HCT116 (cell line): Measurements from ENCODE around the gene PLCB1. TPM values are rescaled to one million over a fixed set of nuclear protein-coding genes. Genes with fewer than 3 reads are reported as not detected.

ENCODE experiments used
- ATAC-seq: fragments of 200-7000 bp; cut with Tn5 transposase; 2 replicates; pipeline ENCODE4 v1.9.1; 2020; ENCODE audit warnings: mild to moderate bottlenecking, moderate library complexity
- BruUV-seq: library from RNA; stranded (reverse); fragments of 400-500 nt; replicated peaks from 2 replicates; lab custom pipeline; 2021; lab: Mats Ljungman, UMichigan
- CTCF ChIA-PET: fragments of 300-600 bp; sonication (Branson Sonifier 250); formaldehyde crosslinking; loops from one replicate; lab custom pipeline; 2021; ENCODE audit warnings: antibody characterized with exemption; lab: Charles Lee
- POLR2A ChIA-PET: fragments of 300-600, 350-600 bp; sonication (Branson Sonifier 250); formaldehyde crosslinking; loops from one replicate; lab custom pipeline; 2021; ENCODE audit warnings: antibody characterized with exemption; lab: Charles Lee
- RAD21 ChIA-PET, 2 experiments: fragments of 300-600 bp; sonication (Branson Sonifier 250); formaldehyde crosslinking; loops; one replicate each; lab custom pipeline; 2023; ENCODE audit warnings: low total read pairs in 2 of 2; ENCODE audit not compliant: uncharacterized antibody in 2 of 2, unreplicated experiment in 2 of 2, low non-redundant PET in 1 of 2; lab: Charles Lee
- DNase-seq: peaks from one replicate; pipeline ENCODE4 v3.0.0-alpha.2; 2010; ENCODE audit warnings: low read depth, low spot score
- H2AFZ ChIP-seq: fragments of 200-600 bp; shearing (Covaris generic), sonication (generic); 2 replicates; pipeline ENCODE4 v1.6.1; 2017; ENCODE audit warnings: low read depth, mixed run types, mixed read lengths, antibody characterized with exemption, low read length; ENCODE audit not compliant: poor library complexity, severe bottlenecking
- H3K27ac ChIP-seq: 2 replicates; pipeline ENCODE4 v1.5.1; 2012; ENCODE audit warnings: low read depth, low read length
- H3K27me3 ChIP-seq: fragments of 200-600 bp; sonication (generic); 2 replicates; pipeline ENCODE4 v1.6.1; 2016; ENCODE audit warnings: mixed run types, low read length, mixed read lengths; ENCODE audit not compliant: insufficient read depth
- H3K36me3 ChIP-seq, 2 experiments: fragments of 200-500 bp in 1 of 2; fragments of 200-600 bp in 1 of 2; sonication (Bioruptor generic) in 1 of 2; sonication (generic) in 1 of 2; 2 replicates each; pipeline versions ENCODE4 v1.5.1 to v1.6.1; 2014 to 2016; ENCODE audit warnings: low read length in 2 of 2, inconsistent platforms in 1 of 2, mixed read lengths in 1 of 2, mixed run types in 1 of 2; ENCODE audit not compliant: insufficient read depth in 2 of 2, control insufficient read depth in 1 of 2
- H3K4me1 ChIP-seq, 2 experiments: fragments of 200-600 bp in 1 of 2; sonication (generic) in 1 of 2; 2 replicates each; pipeline versions ENCODE4 v1.5.1 to v1.6.1; 2012 to 2017; ENCODE audit warnings: low read length in 2 of 2, inconsistent platforms in 1 of 2, mild to moderate bottlenecking in 1 of 2, mixed read lengths in 1 of 2, mixed run types in 1 of 2, moderate library complexity in 1 of 2; ENCODE audit not compliant: insufficient read depth in 2 of 2, control insufficient read depth in 1 of 2
- H3K4me2 ChIP-seq: fragments of 200-600 bp; sonication (generic); 2 replicates; pipeline ENCODE4 v1.6.1; 2017; ENCODE audit warnings: mixed run types, low read length, mixed read lengths
- H3K4me3 ChIP-seq, 2 experiments: fragments of 200-600 bp in 1 of 2; sonication (generic) in 1 of 2; replicated peaks in 1 of 2; 2 replicates each; pipeline ENCODE4 v1.5.1; 2011 to 2016; ENCODE audit warnings: low read length in 2 of 2, control low read depth in 1 of 2, low read depth in 1 of 2, mild to moderate bottlenecking in 1 of 2, mixed read lengths in 1 of 2, mixed run types in 1 of 2
- H3K79me2 ChIP-seq: fragments of 200-600 bp; sonication (generic); 2 replicates; pipeline ENCODE4 v1.6.1; 2017; ENCODE audit warnings: mild to moderate bottlenecking, mixed run types, low read length, moderate library complexity, mixed read lengths; ENCODE audit not compliant: insufficient read depth
- H3K9ac ChIP-seq: fragments of 200-600 bp; sonication (generic); 2 replicates; pipeline ENCODE4 v1.6.1; 2016; ENCODE audit warnings: low read length, mixed read lengths
- H3K9me2 ChIP-seq: fragments of 200-600 bp; sonication (generic), shearing (Covaris generic); 2 replicates; pipeline ENCODE4 v1.6.1; 2017; ENCODE audit warnings: mixed run types, mild to moderate bottlenecking, moderate library complexity; ENCODE audit not compliant: insufficient read depth
- H3K9me3 ChIP-seq, 2 experiments: fragments of 200-500 bp in 1 of 2; fragments of 200-600 bp in 1 of 2; sonication (Bioruptor generic) in 1 of 2; sonication (generic) in 1 of 2; 2 replicates each; pipeline ENCODE4 v1.6.1; 2014 to 2017; ENCODE audit warnings: low read length in 2 of 2, mixed read lengths in 2 of 2, inconsistent platforms in 1 of 2, low read depth in 1 of 2, mild to moderate bottlenecking in 1 of 2, mixed run types in 1 of 2, moderate library complexity in 1 of 2; ENCODE audit not compliant: control insufficient read depth in 1 of 2, insufficient read depth in 1 of 2
- H4K20me1 ChIP-seq: fragments of 200-600 bp; sonication (generic), shearing (Covaris generic); 2 replicates; pipeline ENCODE4 v1.6.1; 2017; ENCODE audit warnings: mixed run types, mild to moderate bottlenecking, moderate library complexity; ENCODE audit not compliant: insufficient read depth
- CBX3 ChIP-seq: IDR thresholded peaks from 2 replicates; pipeline ENCODE4 v1.6.1; 2012; ENCODE audit warnings: low read depth
- CEBPB ChIP-seq: IDR thresholded peaks from 2 replicates; pipeline ENCODE4 v1.6.1; 2012; ENCODE audit warnings: low read depth
- EGR1 ChIP-seq: IDR thresholded peaks from 2 replicates; pipeline ENCODE4 v1.6.1; 2012; ENCODE audit warnings: low read depth
- EZH2 ChIP-seq: fragments of 200-600 bp; sonication (generic); IDR thresholded peaks from 2 replicates; pipeline ENCODE4 v1.6.1; 2017; ENCODE audit warnings: antibody characterized with exemption, mixed run types
- EZH2phosphoT487 ChIP-seq: fragments of 200-600 bp; IDR thresholded peaks from 2 replicates; pipeline ENCODE4 v1.6.1; 2018; ENCODE audit warnings: antibody characterized with exemption, borderline replicate concordance
- FOSL1 ChIP-seq: IDR thresholded peaks from 2 replicates; pipeline ENCODE4 v1.6.1; 2012; ENCODE audit warnings: low read depth
- JUND ChIP-seq: IDR thresholded peaks from 2 replicates; pipeline ENCODE4 v1.6.1; 2012
- POLR2A ChIP-seq: IDR thresholded peaks from 2 replicates; pipeline ENCODE4 v1.7.0; 2011; ENCODE audit warnings: borderline replicate concordance; ENCODE audit not compliant: insufficient read depth, insufficient read length; ENCODE audit errors: extremely low read depth
- RAD21 ChIP-seq: IDR thresholded peaks from 2 replicates; pipeline ENCODE4 v1.6.1; 2012; ENCODE audit warnings: low read depth, mild to moderate bottlenecking
- SIN3A ChIP-seq: IDR thresholded peaks from 2 replicates; pipeline ENCODE4 v1.6.1; 2012; ENCODE audit warnings: low read depth
- SRF ChIP-seq: IDR thresholded peaks from 2 replicates; pipeline ENCODE4 v1.6.1; 2012; ENCODE audit warnings: low read depth
- TCF7L2 ChIP-seq: IDR thresholded peaks from 2 replicates; pipeline ENCODE4 v1.7.0; 2011; ENCODE audit warnings: borderline replicate concordance, inconsistent platforms; ENCODE audit not compliant: insufficient read depth, insufficient read length; ENCODE audit errors: extremely low read depth
- ZFX ChIP-seq: fragments of 450-650 bp; IDR thresholded peaks from 2 replicates; pipeline ENCODE4 v1.6.1; 2017
- intact Hi-C: fragments of 100-400 bp; cut with micrococcal nuclease; formaldehyde crosslinking; loops from 2 replicates; pipeline ENCODE4 v1.10.0; 2022
- total RNA-seq: library from RNA; stranded (reverse); gene quantifications from one replicate; pipeline ENCODE4 v1.2.1, GENCODE V29; 2021; ENCODE audit not compliant: unreplicated experiment
- TF ChIP-seq, protein P1 (sequence below), 3 experiments: fragments of 200-600 bp in 1 of 3; sonication (generic) in 1 of 3; IDR thresholded peaks in 2 of 3; conservative IDR thresholded peaks in 1 of 3; 2 replicates each; pipeline ENCODE4 v1.5.1; 2012 to 2017; ENCODE audit warnings: low read depth in 2 of 3, low read length in 2 of 3, antibody characterized with exemption in 1 of 3, borderline replicate concordance in 1 of 3, control low read depth in 1 of 3, mild to moderate bottlenecking in 1 of 3, mixed read lengths in 1 of 3, mixed run types in 1 of 3, moderate library complexity in 1 of 3; ENCODE audit not compliant: insufficient read depth in 1 of 3
- TF ChIP-seq, protein P2 (sequence below): IDR thresholded peaks from 2 replicates; pipeline ENCODE4 v1.6.1; 2012; ENCODE audit warnings: low read depth
- TF ChIP-seq, protein P3 (sequence below): IDR thresholded peaks from 2 replicates; pipeline ENCODE4 v1.6.1; 2012

The PLCB1 gene
- total RNA-seq, 1 experiment from 2014 or later, result 15.8 TPM

DNA sequence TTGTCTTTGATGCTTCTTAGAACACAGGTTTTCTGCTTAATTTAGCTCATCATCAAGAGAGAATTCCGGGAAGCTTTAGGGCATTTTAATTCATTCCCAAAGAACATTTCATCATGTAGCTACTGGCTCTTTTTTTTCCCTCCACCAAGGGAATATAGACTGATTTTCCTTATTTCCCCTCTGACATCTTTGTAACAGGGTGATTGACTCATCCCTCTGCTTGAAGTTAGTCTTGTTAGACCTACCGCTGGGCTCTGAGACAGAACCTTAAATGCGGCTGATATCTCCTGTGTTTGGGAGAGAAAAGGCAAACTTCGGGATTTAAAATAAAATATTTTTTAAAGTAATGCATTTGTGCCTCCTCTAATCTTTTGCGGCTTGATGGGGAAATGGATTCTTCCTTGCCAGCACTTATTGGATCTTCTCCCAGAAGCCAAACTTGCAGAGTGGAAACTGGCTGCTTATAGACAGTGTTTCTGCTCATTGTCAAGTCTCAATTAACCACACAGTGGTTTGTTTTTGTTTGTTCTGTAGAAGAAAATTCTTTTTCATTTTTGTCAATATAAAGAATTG is 664.1 kb downstream of the PLCB1 start (continued):
- TF ChIP-seq, protein P1, sequence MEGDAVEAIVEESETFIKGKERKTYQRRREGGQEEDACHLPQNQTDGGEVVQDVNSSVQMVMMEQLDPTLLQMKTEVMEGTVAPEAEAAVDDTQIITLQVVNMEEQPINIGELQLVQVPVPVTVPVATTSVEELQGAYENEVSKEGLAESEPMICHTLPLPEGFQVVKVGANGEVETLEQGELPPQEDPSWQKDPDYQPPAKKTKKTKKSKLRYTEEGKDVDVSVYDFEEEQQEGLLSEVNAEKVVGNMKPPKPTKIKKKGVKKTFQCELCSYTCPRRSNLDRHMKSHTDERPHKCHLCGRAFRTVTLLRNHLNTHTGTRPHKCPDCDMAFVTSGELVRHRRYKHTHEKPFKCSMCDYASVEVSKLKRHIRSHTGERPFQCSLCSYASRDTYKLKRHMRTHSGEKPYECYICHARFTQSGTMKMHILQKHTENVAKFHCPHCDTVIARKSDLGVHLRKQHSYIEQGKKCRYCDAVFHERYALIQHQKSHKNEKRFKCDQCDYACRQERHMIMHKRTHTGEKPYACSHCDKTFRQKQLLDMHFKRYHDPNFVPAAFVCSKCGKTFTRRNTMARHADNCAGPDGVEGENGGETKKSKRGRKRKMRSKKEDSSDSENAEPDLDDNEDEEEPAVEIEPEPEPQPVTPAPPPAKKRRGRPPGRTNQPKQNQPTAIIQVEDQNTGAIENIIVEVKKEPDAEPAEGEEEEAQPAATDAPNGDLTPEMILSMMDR (IDR thresholded peaks at IDR 0.05 in 2 of 3, conservative IDR thresholded peaks at IDR 0.05 in 1 of 3; ENCODE audit: borderline replicate concordance in 1 of 3, insufficient read depth in 1 of 3, low read depth in 2 of 3, low read length in 2 of 3), result no peak
- no peak for TF ChIP-seq EZH2
- TF ChIP-seq, protein P2, sequence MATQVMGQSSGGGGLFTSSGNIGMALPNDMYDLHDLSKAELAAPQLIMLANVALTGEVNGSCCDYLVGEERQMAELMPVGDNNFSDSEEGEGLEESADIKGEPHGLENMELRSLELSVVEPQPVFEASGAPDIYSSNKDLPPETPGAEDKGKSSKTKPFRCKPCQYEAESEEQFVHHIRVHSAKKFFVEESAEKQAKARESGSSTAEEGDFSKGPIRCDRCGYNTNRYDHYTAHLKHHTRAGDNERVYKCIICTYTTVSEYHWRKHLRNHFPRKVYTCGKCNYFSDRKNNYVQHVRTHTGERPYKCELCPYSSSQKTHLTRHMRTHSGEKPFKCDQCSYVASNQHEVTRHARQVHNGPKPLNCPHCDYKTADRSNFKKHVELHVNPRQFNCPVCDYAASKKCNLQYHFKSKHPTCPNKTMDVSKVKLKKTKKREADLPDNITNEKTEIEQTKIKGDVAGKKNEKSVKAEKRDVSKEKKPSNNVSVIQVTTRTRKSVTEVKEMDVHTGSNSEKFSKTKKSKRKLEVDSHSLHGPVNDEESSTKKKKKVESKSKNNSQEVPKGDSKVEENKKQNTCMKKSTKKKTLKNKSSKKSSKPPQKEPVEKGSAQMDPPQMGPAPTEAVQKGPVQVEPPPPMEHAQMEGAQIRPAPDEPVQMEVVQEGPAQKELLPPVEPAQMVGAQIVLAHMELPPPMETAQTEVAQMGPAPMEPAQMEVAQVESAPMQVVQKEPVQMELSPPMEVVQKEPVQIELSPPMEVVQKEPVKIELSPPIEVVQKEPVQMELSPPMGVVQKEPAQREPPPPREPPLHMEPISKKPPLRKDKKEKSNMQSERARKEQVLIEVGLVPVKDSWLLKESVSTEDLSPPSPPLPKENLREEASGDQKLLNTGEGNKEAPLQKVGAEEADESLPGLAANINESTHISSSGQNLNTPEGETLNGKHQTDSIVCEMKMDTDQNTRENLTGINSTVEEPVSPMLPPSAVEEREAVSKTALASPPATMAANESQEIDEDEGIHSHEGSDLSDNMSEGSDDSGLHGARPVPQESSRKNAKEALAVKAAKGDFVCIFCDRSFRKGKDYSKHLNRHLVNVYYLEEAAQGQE, result no peak

DNA sequence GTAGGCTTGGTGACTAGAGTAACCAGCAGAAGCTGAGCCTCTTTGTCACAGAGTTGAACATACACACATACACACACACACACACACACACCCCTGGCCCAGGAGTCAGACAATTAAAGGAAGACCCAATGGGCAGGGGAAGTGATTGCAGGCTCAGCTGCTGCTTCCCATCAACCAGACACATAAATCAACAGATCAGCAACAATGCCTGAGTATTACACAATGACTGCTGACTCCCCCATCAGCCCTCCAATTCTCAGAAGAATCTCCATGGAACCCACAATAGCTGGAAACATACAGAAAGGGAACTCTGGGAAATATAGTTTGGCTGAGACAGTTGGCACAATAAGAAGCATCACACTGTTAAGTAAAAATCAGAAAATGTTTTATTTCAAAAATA is 666.4 kb downstream of the PLCB1 start:
- BruUV-seq, result no TSS peak
- no peak for TF ChIP-seq FOSL1
- TF ChIP-seq CEBPB, result no peak
- no peak for TF ChIP-seq SRF
- TF ChIP-seq, protein P3, sequence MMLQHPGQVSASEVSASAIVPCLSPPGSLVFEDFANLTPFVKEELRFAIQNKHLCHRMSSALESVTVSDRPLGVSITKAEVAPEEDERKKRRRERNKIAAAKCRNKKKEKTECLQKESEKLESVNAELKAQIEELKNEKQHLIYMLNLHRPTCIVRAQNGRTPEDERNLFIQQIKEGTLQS, result no peak
- no peak for TF ChIP-seq RAD21
- TF ChIP-seq POLR2A, result no peak
- no peak for TF ChIP-seq CBX3
- TF ChIP-seq, protein P2, result no peak
- no peak for TF ChIP-seq EGR1
- TF ChIP-seq SIN3A, result no peak
- TF ChIP-seq EZH2phosphoT487, result no peak
- TF ChIP-seq TCF7L2, result no peak
- TF ChIP-seq JUND, result no peak
- TF ChIP-seq EZH2, result no peak
- TF ChIP-seq ZFX, result no peak
- ChIA-PET POLR2A (no interaction called here), CTCF (no interaction called here), RAD21 (no interaction called here)
- Histone ChIP-seq H3K27me3 (no peaks in the 10 kb centered on the region), H3K4me2 (no peak overlapping the region), H3K4me3 (no peak overlapping the region), H3K9me3 (no peaks in the 10 kb centered on the region), H3K9me2 (no peaks in the 10 kb centered on the region), H3K4me1 (no peaks in the 10 kb centered on the region), H3K36me3 (no peaks in the 10 kb centered on the region), H4K20me1 (no peaks in the 10 kb centered on the region), H2AFZ (no peak overlapping the region), H3K79me2 (no peaks in the 10 kb centered on the region), H3K9ac (no peak overlapping the region), H3K27ac (no peak overlapping the region)
- ATAC-seq (no peak), DNase-seq (no peak)
- intact Hi-C loops, result no loop called here
